Common myeloid progenitor, CD34-positive (primary cell): ENCODE data around the gene TFPI2.

Source experiments
- CTCF ChIA-PET: fragments of 350-600 bp; sonication (Branson Sonifier 250); formaldehyde crosslinking; loops from one replicate; lab custom pipeline; 2021; ENCODE audit warnings: antibody characterized with exemption; lab: Charles Lee
- POLR2A ChIA-PET: fragments of 350-600 bp; sonication (Branson Sonifier 250); formaldehyde crosslinking; loops from one replicate; lab custom pipeline; 2021; ENCODE audit warnings: antibody characterized with exemption; lab: Charles Lee
- DNase-seq, 3 donors: peaks; one replicate each; pipeline versions ENCODE4 v3.0.0 to v3.0.0-alpha.2; 2013
- H3K27ac ChIP-seq, 2 experiments: 1 replicate in 1 of 2; 2 replicates in 1 of 2; pipeline ENCODE4 v1.7.0; 2013; ENCODE audit warnings: inconsistent platforms in 2 of 2, low read length in 2 of 2, mild to moderate bottlenecking in 2 of 2, low read depth in 1 of 2, moderate library complexity in 1 of 2; ENCODE audit not compliant: severe bottlenecking in 2 of 2, insufficient read depth in 1 of 2, poor library complexity in 1 of 2
- H3K27me3 ChIP-seq, 5 experiments: replicated peaks in 2 of 5; 1 replicate in 3 of 5; 2 replicates in 2 of 5; pipeline versions ENCODE4 v1.6.1 to v1.7.0; 2013; ENCODE audit warnings: low read length in 4 of 5, mild to moderate bottlenecking in 2 of 5, moderate library complexity in 2 of 5, inconsistent platforms in 1 of 5; ENCODE audit not compliant: insufficient read depth in 5 of 5, control insufficient read depth in 4 of 5
- H3K36me3 ChIP-seq, 4 experiments: 1 replicate in 2 of 4; 2 replicates in 2 of 4; pipeline versions ENCODE4 v1.6.1 to v1.7.0; 2013; ENCODE audit warnings: low read length in 3 of 4, control low read depth in 1 of 4, mild to moderate bottlenecking in 1 of 4; ENCODE audit not compliant: control insufficient read depth in 4 of 4, insufficient read depth in 4 of 4
- H3K4me1 ChIP-seq, 4 experiments: 1 replicate in 3 of 4; 2 replicates in 1 of 4; pipeline versions ENCODE4 v1.6.1 to v1.7.1; 2013; ENCODE audit warnings: low read length in 3 of 4, mild to moderate bottlenecking in 3 of 4, control low read depth in 1 of 4, inconsistent platforms in 1 of 4, moderate library complexity in 1 of 4; ENCODE audit not compliant: control insufficient read depth in 4 of 4, insufficient read depth in 4 of 4; ENCODE audit errors: control extremely low read depth in 1 of 4
- H3K4me3 ChIP-seq, 7 experiments: 1 replicate in 4 of 7; 2 replicates in 3 of 7; pipeline versions ENCODE4 v1.5.1 to v1.7.0; 2013; ENCODE audit warnings: mild to moderate bottlenecking in 7 of 7, low read length in 6 of 7, moderate library complexity in 6 of 7, inconsistent platforms in 2 of 7, low read depth in 2 of 7, control low read depth in 1 of 7; ENCODE audit not compliant: insufficient read depth in 4 of 7, control insufficient read depth in 1 of 7; ENCODE audit errors: extremely low read depth in 1 of 7
- H3K9me3 ChIP-seq, 5 experiments: 1 replicate in 4 of 5; 2 replicates in 1 of 5; pipeline versions ENCODE4 v1.6.1 to v1.7.1; 2013; ENCODE audit warnings: low read length in 4 of 5, mild to moderate bottlenecking in 2 of 5, inconsistent platforms in 1 of 5, low read depth in 1 of 5, moderate library complexity in 1 of 5; ENCODE audit not compliant: control insufficient read depth in 4 of 5, insufficient read depth in 2 of 5; ENCODE audit errors: control extremely low read depth in 1 of 5
- WGBS: methylation state at CpG from one replicate; pipeline ENCODE4 v1.1.5; 2013; ENCODE audit not compliant: insufficient coverage; 5-methylcytosine and 5-hydroxymethylcytosine counted together

Gene TFPI2

DNA sequence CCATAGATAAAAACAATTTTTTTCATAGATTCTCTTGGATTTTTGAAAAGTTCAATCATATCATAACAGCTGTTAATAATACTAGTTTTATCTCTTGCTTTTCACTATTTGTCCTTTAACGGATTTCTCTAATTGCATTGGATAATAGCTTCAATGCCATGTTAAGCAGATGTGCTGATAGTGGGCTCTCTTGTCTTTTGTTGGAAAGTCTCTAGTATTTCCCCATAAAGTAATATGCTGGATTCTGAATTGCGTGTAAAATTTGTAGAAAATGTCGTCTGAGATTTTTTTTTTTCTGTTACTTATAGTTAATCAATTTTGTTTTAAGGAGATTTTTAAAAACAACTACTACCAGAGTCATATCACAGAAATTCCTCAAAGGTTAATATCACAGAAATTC lies 53.3 kb downstream of the TFPI2 start:
- H3K4me3 ChIP-seq = no peak overlapping the region
- no peaks in the 10 kb centered on the region for H3K4me1 ChIP-seq
- POLR2A ChIA-PET = no interaction called here
- no peak overlapping the region for H3K27ac ChIP-seq
- CTCF ChIA-PET = no interaction called here
- no peaks in the 10 kb centered on the region for H3K36me3 ChIP-seq
- peaks cover 0 to 54% (median 12%) of the 10 kb centered on the region in 5 experiments for H3K27me3 ChIP-seq
- DNase-seq = no peak
- H3K9me3 ChIP-seq = no peaks in the 10 kb centered on the region
- WGBS = no CpG with 5 or more reads among the region's 3 CpGs

DNA sequence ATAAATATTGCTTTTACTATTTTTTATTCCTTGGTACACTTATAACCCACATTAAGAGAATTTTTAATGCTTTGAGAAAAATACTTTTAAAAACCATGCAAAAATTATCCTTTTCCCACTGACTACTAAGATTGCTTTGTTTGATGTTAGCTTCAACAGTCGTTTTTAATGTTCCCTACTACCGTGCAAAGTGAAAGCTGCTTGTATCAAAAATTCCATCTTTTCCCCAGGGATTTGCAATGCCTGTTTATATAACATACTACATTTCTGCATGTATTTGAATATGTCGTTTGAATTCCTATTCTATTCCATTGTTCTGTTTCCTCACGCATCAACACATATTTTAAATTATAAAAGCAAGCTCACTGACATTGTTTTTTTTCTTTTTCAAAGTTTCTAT lies 54.4 kb downstream of the TFPI2 start:
- no peaks in the 10 kb centered on the region for H3K36me3 ChIP-seq
- H3K4me1 ChIP-seq = no peaks in the 10 kb centered on the region
- H3K27me3 ChIP-seq = peaks cover 0 to 51% (median 12%) of the 10 kb centered on the region in 5 experiments
- ChIA-PET CTCF (interaction anchor here (1.2 kb wide), 1 partner anchor 37 kb away, joined by 3 read pairs; no protein-coding TSS in a partner anchor), POLR2A (interaction anchor here (0.6 kb wide), 1 partner anchor 255 kb away, joined by 3 read pairs; no protein-coding TSS in a partner anchor)
- no peak overlapping the region for H3K27ac ChIP-seq
- 100% methylated on average over 1 of the region's 4 CpGs for WGBS
- no peak overlapping the region for H3K4me3 ChIP-seq
- H3K9me3 ChIP-seq = no peaks in the 10 kb centered on the region
- no peak for DNase-seq

DNA sequence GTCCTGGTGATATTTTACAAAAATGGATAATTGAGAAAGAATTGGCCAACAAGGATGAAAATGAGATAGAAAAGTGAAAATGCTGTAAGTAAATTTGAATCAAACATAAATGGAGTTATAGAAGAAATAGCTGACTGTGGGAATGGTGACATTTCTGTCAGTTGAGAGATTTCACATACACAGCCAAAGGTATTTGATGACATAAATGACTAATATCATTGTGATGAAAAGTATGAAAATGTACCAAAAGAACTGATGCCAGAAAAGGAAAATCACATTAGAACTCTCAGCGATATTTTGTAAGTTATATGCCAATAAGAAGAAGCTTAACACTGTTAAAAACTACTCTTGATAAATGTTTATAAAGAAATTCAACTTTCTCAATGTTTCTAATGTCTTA lies 54.9 kb downstream of the TFPI2 start:
- POLR2A ChIA-PET = interaction anchor here (0.5 to 0.6 kb wide), 2 partner anchors 105 to 256 kb away, joined by 3 read pairs; no protein-coding TSS in a partner anchor
- CTCF ChIA-PET = interaction anchor here (1.2 kb wide), 1 partner anchor 37 kb away, joined by 3 read pairs; no protein-coding TSS in a partner anchor
- Histone ChIP-seq H3K36me3 (no peaks in the 10 kb centered on the region), H3K4me1 (no peaks in the 10 kb centered on the region), H3K27ac (no peak overlapping the region), H3K9me3 (no peaks in the 10 kb centered on the region), H3K27me3 (peaks cover 0 to 49% (median 14%) of the 10 kb centered on the region in 5 experiments), H3K4me3 (no peak overlapping the region)
- DNase-seq = no peak
- no CpG with 5 or more reads among the region's 1 CpG for WGBS
